ENCODE measurements around the gene CDKAL1. TPM values are rescaled to one million over a fixed set of nuclear protein-coding genes. Genes with fewer than 3 reads are reported as not detected.
A peak's percentile ranks its signal among the peaks of the same experiment; 100 is the strongest.
"Not testable (repeated sequence)": the region's sequence is repeated elsewhere in the genome, so short reads cannot be mapped to it uniquely, and the experiment has no call there.

Gene CDKAL1
- total and polyA plus RNA-seq, 9 of the 15 experiments (the other 6 are each of a cell fraction or from before 2014, with no cell fraction given): 11.2 to 36.3 (median 20.1) TPM

DNA sequence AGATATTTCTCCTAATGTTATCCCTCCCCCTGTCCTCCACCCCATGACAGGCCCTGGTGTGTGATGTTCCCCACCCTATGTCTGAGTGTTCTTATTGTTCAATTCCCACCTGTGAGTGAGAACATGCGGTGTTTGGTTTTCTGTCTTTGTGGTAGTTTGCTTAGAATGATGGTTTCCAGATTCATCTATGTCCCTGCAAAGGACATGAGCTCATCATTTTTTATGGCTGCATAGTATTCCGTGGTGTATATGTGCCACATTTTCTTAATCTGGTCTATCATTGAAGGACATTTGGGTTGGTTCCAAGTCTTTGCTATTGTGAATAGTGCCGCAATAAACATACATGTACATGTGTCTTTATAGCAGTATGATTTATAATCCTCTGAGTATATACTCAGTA is 83.3 kb downstream of the CDKAL1 start:
- H3K9ac ChIP-seq (ENCODE audit: insufficient read depth in 1 of 2, low read depth in 2 of 2, low read length in 2 of 2): not testable (repeated sequence)

GRCh38 chr6:20620043-20620442 is 85.8 kb downstream of the CDKAL1 start:
- Histone ChIP-seq H3K36me3 (ENCODE audit: control insufficient read depth, insufficient read depth, low read length) (no peaks in the 10 kb centered on the region), H3K4me3 (no peak overlapping the region), H2AFZ (ENCODE audit: low read depth, low read length) (no peak overlapping the region), H3K9me1 (ENCODE audit: control insufficient read depth, insufficient read depth, low read length) (no peaks in the 10 kb centered on the region), H3K9ac (ENCODE audit: insufficient read depth in 1 of 2, low read depth in 2 of 2, low read length in 2 of 2) (no peak overlapping the region), H3K4me1 (replicated peaks in 1 of 2; ENCODE audit: control insufficient read depth in 2 of 2, insufficient read depth in 2 of 2, low read length in 2 of 2) (no peaks in the 10 kb centered on the region), H3K79me2 (ENCODE audit: control insufficient read depth, insufficient read depth, low read length) (0 out of 3 replicates have a peak, but pooled peaks cover 5% of the 10 kb centered on the region), H3K4me2 (ENCODE audit: insufficient read depth, low read length) (no peak overlapping the region), H3K27ac (ENCODE audit: extremely low read depth, low read depth, low read length) (no peak overlapping the region), H4K20me1 (replicated peaks; ENCODE audit: control insufficient read depth, insufficient read depth, low read length) (no peaks in the 10 kb centered on the region), H3K27me3 (ENCODE audit: control insufficient read depth in 2 of 2, insufficient read depth in 2 of 2, low read length in 2 of 2) (no peaks in the 10 kb centered on the region), H3K9me3 (replicated peaks; ENCODE audit: control insufficient read depth, insufficient read depth, low read depth, low read length) (no peaks in the 10 kb centered on the region)
- ATAC-seq: no peak
- ChIA-PET POLR2A (interaction anchor here (1.2 kb wide), 1 partner anchor 15 kb away, joined by 3 read pairs; no protein-coding TSS in a partner anchor), CTCF (ENCODE audit: low intra/inter-chr PET ratio) (no interaction called here)
- in situ Hi-C loops (cut with MboI) (no loop called here), intact Hi-C loops (cut with micrococcal nuclease) (no loop called here)
- no peak for DNase-seq (ENCODE audit: extremely low read depth in 1 of 4, low spot score in 3 of 4)
- WGBS (ENCODE audit: insufficient coverage, low coverage, missing lambda C conversion rate): 66% methylated on average over 2 of the region's 2 CpGs
- no TSS peak for BruUV-seq (replicated peaks)
- no peak for TF ChIP-seq ZNF143 (CRISPR knock-in tag; IDR thresholded peaks at IDR 0.05)
- TF ChIP-seq HNRNPUL1 (IDR thresholded peaks at IDR 0.05; ENCODE audit: low read length): no peak
- no peak for TF ChIP-seq ZNF57 (CRISPR knock-in tag; IDR thresholded peaks at IDR 0.05)
- TF ChIP-seq ZNF584 (CRISPR knock-in tag; IDR thresholded peaks at IDR 0.05; ENCODE audit: low read depth): no peak
- TF ChIP-seq TBP (optimal IDR thresholded peaks at IDR 0.05; ENCODE audit: low read depth, low read length): no peak
- FAIRE-seq: no peak

More for the DNA sequence above, 83.3 kb downstream of the CDKAL1 start:
- H3K4me1 ChIP-seq (replicated peaks in 1 of 2; ENCODE audit: control insufficient read depth in 2 of 2, insufficient read depth in 2 of 2, low read length in 2 of 2); POLR2A ChIA-PET; FAIRE-seq; H3K4me3 ChIP-seq; H3K27me3 ChIP-seq (ENCODE audit: control insufficient read depth in 2 of 2, insufficient read depth in 2 of 2, low read length in 2 of 2); ATAC-seq; H3K9me1 ChIP-seq (ENCODE audit: control insufficient read depth, insufficient read depth, low read length); CTCF ChIA-PET (ENCODE audit: low intra/inter-chr PET ratio); DNase-seq (ENCODE audit: extremely low read depth in 1 of 4, low spot score in 3 of 4); H3K9me3 ChIP-seq (replicated peaks; ENCODE audit: control insufficient read depth, insufficient read depth, low read depth, low read length); intact Hi-C loops (cut with micrococcal nuclease); BruUV-seq (replicated peaks); H3K36me3 ChIP-seq (ENCODE audit: control insufficient read depth, insufficient read depth, low read length); in situ Hi-C loops (cut with MboI); H3K79me2 ChIP-seq (ENCODE audit: control insufficient read depth, insufficient read depth, low read length); H3K27ac ChIP-seq (ENCODE audit: extremely low read depth, low read depth, low read length); H2AFZ ChIP-seq (ENCODE audit: low read depth, low read length); H4K20me1 ChIP-seq (replicated peaks; ENCODE audit: control insufficient read depth, insufficient read depth, low read length); H3K4me2 ChIP-seq (ENCODE audit: insufficient read depth, low read length): not testable (repeated sequence)
- TF ChIP-seq ZNF146 (CRISPR knock-in tag; IDR thresholded peaks at IDR 0.05; ENCODE audit: unreplicated experiment) (peak; percentile 96), BCOR (IDR thresholded peaks at IDR 0.05) (peak; percentile 42; the same call in 1 of the 2 replicates)
- WGBS (ENCODE audit: insufficient coverage, low coverage, missing lambda C conversion rate): 94% methylated on average over 3 of the region's 3 CpGs

All from K562 (cell line).